ENCODE data around the gene TMPRSS5. TPM values are rescaled to one million over a fixed set of nuclear protein-coding genes. Genes with fewer than 3 reads are reported as not detected.

Gene TMPRSS5
- total RNA-seq, 1 experiment from 2014 or later = 0.71 TPM

DNA sequence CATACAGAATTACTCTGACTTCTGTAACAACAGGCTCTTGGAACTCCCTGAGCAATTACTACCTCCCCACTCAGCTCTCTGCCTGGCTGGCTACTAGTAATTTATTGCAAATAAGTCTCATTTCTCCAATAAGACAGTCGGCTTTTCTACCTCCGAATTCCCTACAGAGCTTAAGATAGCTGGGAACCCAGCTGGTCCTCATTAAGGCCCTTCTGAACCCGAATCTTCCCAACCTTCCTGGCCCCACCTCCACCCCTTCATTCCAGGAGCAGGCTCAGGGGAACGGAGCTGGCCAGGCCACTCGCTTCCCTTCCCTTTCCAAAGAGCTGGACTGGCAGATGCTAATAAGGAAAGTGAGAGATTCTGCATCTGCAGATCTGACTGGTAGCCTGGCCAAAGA is 21.6 kb downstream of the TMPRSS5 start:
- Histone ChIP-seq H3K4me1 (ENCODE audit: control insufficient read depth in 1 of 2, insufficient read depth in 2 of 2, low read length in 2 of 2) (peaks cover 3% of the 10 kb centered on the region in 2 experiments), H3K4me3 (replicated peaks in 1 of 2; ENCODE audit: low read depth in 1 of 2, low read length in 2 of 2) (no peak overlapping the region), H3K9me3 (ENCODE audit: control insufficient read depth in 1 of 2, insufficient read depth in 1 of 2, low read depth in 1 of 2, low read length in 2 of 2) (no peaks in the 10 kb centered on the region), H3K9me2 (ENCODE audit: insufficient read depth) (no peaks in the 10 kb centered on the region), H3K79me2 (ENCODE audit: insufficient read depth, low read length) (no peaks in the 10 kb centered on the region), H4K20me1 (ENCODE audit: insufficient read depth) (no peaks in the 10 kb centered on the region), H3K27ac (ENCODE audit: low read depth, low read length) (no peak overlapping the region), H3K9ac (ENCODE audit: low read length) (no peak overlapping the region), H2AFZ (ENCODE audit: low read depth, low read length, poor library complexity, severe bottlenecking) (no peak overlapping the region), H3K27me3 (ENCODE audit: insufficient read depth, low read length) (no peaks in the 10 kb centered on the region), H3K4me2 (ENCODE audit: low read length) (no peak overlapping the region), H3K36me3 (ENCODE audit: control insufficient read depth in 1 of 2, insufficient read depth in 2 of 2, low read length in 2 of 2) (no peaks in the 10 kb centered on the region)
- ChIA-PET RAD21 (ENCODE audit: low non-redundant PET in 1 of 2, low total read pairs in 2 of 2, uncharacterized antibody in 2 of 2, unreplicated experiment in 2 of 2) (no interaction called here), CTCF (no interaction called here), POLR2A (no interaction called here)
- no peak for DNase-seq (ENCODE audit: low read depth, low spot score)
- TF ChIP-seq, protein P1, sequence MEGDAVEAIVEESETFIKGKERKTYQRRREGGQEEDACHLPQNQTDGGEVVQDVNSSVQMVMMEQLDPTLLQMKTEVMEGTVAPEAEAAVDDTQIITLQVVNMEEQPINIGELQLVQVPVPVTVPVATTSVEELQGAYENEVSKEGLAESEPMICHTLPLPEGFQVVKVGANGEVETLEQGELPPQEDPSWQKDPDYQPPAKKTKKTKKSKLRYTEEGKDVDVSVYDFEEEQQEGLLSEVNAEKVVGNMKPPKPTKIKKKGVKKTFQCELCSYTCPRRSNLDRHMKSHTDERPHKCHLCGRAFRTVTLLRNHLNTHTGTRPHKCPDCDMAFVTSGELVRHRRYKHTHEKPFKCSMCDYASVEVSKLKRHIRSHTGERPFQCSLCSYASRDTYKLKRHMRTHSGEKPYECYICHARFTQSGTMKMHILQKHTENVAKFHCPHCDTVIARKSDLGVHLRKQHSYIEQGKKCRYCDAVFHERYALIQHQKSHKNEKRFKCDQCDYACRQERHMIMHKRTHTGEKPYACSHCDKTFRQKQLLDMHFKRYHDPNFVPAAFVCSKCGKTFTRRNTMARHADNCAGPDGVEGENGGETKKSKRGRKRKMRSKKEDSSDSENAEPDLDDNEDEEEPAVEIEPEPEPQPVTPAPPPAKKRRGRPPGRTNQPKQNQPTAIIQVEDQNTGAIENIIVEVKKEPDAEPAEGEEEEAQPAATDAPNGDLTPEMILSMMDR (IDR thresholded peaks at IDR 0.05 in 2 of 3, conservative IDR thresholded peaks at IDR 0.05 in 1 of 3; ENCODE audit: borderline replicate concordance in 1 of 3, insufficient read depth in 1 of 3, low read depth in 2 of 3, low read length in 2 of 3) = no peak
- no peak for TF ChIP-seq EZH2 (IDR thresholded peaks at IDR 0.05)
- no peak for TF ChIP-seq CEBPB (IDR thresholded peaks at IDR 0.05; ENCODE audit: low read depth)
- no peak for TF ChIP-seq SIN3A (IDR thresholded peaks at IDR 0.05; ENCODE audit: low read depth)
- TF ChIP-seq CBX3 (IDR thresholded peaks at IDR 0.05; ENCODE audit: low read depth) = no peak
- no peak for TF ChIP-seq FOSL1 (IDR thresholded peaks at IDR 0.05; ENCODE audit: low read depth)
- TF ChIP-seq RAD21 (IDR thresholded peaks at IDR 0.05; ENCODE audit: low read depth) = no peak
- no peak for TF ChIP-seq ZNF274 (IDR thresholded peaks at IDR 0.05; ENCODE audit: low read depth, low read length)
- TF ChIP-seq JUND (IDR thresholded peaks at IDR 0.05) = no peak
- no peak for TF ChIP-seq SRF (IDR thresholded peaks at IDR 0.05; ENCODE audit: low read depth)
- no peak for TF ChIP-seq REST (IDR thresholded peaks at IDR 0.05; ENCODE audit: low read depth)
- no peak for TF ChIP-seq POLR2AphosphoS5 (IDR thresholded peaks at IDR 0.05; ENCODE audit: low read depth, low read length)
- no peak for TF ChIP-seq EGR1 (IDR thresholded peaks at IDR 0.05; ENCODE audit: low read depth)
- no peak for TF ChIP-seq ELF1 (IDR thresholded peaks at IDR 0.05; ENCODE audit: borderline replicate concordance, low read depth)
- no peak for TF ChIP-seq TCF7L2 (IDR thresholded peaks at IDR 0.05; ENCODE audit: borderline replicate concordance, extremely low read depth, insufficient read depth, insufficient read length)
- no TSS peak for BruUV-seq (replicated peaks)
- ATAC-seq = no peak
- intact Hi-C loops (cut with micrococcal nuclease) = no loop called here
